NCI-H526 (cell line): ENCODE data around the gene PAXX.

Source experiments
- DNase-seq, 2 experiments: peaks; one replicate each; lab custom pipeline; 2025; lab: John Stamatoyannopoulos, UW

Gene PAXX

DNA sequence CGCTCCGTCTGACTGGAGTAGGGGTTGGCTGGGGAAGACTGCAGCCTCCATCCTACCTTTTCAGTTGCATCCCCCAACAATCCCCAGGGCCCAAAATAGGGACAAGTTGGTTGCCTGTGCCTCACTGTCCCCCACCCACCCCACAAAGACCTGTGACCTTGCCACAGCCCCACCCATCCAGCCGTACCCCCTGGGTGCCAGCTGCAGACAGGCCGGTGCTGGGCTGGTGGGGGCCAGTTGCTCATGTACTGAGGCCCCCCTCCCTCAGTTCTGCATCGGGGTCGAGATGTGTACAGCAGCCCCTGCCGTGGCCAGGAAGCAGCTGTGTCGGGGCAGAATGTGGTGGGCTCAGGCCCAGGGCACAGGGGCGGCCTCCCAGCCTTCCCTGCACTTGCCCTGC lies 9.1 kb upstream of the PAXX start:
- no peak for DNase-seq

DNA sequence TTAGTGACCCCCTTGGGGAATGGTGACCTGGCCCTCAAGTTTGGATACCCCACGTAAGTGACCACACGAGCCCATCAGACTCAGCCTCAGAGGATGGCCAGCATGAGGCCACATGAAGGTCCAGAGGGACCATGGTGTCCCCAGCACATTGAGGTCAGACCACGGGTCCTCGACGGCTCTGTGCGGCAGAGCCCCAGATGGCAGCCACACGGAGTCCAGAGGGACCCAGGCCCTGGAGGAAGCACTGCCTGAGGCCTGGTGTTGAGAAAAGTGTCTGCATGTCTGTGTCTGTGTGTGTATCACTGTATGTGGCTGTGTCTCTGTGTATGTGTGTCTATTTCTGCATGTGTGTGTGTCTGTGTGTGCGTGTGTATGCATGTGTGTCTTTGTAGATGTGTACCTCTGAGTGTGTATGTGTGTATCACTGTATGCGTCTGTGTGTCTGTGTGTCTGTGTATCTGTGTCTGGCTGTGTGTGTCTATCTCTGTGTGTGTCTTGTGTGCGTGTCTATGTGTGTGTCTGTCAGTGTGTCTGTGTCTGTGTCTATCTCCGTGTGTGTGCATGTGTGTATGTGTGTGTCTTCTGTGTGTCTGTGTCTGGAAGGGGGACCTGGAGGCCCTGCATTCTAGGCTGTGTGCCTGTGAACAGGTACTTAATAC lies 8.4 kb upstream of the PAXX start:
- DNase-seq, result no peak

DNA sequence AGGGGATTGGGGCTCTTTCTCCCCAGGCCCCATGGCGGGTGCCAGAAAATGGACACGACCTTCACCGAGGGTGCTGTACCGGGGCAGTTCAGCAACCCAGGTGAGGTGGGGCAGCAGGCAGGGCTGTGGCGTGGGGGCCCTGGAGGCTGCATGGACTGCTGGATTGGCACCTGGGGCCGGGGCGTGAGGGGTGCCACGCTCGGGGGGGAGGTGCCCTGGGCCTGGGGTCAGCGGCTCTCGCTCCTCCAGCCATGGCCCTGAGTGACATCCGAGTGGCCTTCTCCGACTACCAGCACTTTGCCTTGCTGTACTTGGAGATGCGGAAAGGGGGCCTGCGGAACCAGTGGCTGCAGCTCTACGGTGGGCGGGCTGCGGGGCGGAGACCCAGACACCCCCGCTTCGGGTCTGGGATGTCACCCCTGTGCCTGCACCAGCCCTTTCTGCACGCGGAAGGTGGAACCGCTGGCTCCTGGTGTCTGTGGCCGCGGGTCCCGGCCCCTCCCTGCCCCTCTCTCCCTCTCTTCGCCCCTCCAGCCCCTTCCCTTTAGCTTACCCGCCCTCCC lies 7.7 kb upstream of the PAXX start:
- DNase-seq, result no peak

DNA sequence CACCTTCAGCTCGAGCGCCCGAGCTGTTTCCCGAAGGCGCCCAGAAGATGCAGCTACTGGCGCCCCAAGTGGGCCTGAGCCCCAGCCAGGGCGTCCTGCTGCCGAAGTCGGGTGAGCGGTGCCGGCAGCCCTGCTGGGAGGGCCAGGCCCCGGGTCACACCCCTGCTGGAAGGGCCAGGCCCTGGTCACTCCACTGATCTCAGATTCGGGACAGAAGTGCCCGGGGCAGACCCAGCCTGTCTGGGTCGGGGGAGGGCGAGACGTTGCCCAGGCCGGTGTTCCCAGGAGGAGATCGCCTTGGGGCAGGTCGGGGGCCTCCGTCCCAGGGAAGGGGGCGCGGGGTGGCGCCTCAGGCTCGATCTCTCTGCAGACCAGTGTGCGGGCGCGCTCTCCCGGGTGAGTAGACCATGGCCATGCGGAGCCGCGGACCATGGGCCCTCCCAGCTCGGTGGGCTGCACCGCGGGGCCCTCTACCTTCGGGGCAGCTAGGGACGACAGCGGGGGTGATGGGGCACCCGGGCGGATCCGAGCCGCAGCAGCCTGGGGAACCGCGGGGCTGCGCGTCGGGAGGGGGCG lies 7.1 kb upstream of the PAXX start:
- no peak for DNase-seq

DNA sequence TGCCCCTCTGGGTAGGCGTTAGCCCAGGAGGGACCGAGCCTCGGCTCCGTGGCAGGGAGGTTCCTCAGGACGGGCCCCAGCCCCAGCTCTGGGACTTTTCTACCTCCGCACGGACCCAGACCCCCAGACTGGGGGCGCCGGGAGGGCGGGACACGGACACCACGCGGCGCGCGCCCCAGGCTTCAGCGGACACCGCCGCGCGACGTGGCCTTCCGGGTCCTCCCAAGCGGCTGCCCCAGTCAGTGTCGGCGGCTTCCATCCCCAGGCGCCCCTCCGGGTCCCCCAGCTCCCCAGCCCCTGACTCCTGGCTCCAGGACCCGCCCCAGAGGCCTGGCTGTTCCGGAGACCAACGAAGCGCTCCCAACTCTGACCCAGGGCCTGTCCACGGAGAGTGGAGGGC lies 6.4 kb upstream of the PAXX start:
- DNase-seq, result no peak

DNA sequence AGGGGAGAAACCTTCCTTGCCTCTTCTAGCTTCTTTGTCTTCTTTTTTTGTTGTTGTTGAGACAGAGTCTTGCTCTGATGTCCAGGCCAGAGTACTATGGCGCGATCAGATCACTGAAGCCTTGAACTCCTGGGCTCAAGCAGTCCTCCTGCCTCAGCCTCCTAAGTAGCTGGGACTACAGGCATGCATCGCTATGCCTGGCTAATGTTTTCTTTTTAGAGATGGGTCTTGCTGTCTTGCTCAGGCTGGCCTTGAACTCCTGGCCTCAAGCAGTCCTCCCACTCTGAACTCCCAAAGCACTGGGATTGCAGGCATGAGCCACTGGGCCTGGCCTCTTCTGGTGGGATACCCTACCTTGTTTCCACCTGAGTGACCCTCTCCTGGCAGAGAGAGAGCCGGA lies 3.4 kb upstream of the PAXX start:
- DNase-seq, result no peak

DNA sequence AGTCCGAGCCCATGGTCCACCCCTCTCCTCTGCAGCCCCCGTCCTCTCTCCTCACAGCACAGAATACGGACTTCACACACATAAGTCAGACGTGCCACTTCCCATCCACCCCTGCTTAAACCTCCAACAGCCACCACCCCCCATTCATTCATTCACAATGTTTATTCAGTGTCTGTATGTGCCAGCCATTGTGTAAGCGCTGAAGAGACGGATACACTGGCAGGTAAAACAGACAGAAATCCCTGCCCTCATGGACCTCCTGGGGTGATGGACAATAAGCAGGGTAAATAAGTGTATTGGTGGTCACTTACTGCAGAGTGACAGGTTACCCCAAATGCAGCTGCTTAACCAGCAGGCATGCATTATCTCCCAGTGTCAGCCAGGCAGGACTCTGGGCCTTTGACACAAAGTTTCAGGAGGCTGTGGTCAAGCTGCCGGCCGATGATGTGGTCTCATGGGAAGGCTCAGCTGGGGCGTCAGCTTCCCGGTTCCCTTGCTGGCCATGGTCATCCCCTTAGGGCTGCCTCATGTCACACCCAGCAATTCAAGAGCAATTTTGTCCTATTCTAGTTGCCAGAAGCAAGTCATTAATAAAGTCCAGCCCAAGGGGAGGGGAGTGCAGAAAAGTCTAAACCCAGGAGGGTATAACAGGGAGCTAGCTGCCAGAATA lies 1.8 kb upstream of the PAXX start:
- DNase-seq, result no peak

DNA sequence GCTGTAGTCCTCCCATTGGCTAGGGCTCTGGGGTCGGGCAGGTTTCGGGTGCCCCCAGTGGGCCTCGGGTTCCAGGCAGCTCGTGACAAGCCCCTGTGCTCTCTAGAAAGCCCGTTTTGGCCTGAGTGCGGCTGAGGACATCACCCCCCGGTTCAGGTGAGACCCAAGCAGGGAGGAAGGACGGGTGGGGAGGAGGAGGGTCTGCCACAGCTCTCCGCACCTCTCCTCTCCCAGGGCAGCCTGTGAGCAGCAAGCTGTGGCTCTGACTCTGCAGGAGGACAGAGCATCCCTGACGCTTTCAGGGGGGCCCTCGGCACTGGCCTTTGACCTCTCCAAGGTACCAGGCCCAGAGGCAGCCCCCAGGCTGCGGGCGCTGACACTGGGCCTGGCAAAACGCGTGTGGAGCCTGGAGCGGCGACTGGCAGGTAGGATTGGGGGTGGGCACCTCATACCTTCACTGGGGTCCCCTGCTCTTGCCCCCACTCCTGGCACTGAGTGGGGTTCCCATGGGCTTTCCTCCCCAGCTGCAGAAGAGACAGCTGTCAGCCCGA lies 672 bp downstream of the PAXX start:
- no peak for DNase-seq

DNA sequence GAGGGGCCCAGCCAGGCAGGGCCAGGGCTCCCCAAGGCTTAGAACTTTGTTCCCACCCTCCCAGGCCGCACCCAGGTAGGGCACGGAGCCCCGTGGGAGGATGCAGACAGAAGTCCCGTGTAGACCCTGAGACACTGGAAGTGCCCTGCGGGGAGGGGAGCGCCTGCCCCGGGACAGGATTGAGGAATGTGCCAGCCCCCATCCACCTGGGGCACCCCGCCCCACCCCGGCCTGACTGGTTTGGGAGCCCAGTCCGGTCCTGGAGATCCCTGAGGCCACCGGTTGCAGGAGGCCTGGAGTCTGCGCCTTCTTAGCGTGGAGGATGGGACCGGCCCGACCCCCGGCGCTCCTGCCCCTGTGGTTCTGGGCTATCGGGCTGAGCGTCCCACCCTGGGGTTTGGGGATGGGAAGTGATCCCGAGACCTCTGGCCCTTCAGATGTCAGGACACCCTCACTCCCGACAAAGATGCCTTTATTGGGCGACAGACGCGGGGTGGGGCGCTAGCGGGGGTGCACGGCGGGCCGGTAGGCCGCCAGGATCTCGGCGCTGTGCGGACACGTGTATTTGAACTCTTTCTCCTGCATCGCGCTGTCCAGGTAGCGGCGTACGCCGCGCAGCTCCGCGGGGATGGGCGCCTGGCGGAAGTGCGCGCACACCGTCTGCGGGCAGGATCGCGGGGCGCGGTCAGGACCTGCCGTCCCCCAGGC lies 2.1 kb downstream of the PAXX start:
- no peak for DNase-seq

DNA sequence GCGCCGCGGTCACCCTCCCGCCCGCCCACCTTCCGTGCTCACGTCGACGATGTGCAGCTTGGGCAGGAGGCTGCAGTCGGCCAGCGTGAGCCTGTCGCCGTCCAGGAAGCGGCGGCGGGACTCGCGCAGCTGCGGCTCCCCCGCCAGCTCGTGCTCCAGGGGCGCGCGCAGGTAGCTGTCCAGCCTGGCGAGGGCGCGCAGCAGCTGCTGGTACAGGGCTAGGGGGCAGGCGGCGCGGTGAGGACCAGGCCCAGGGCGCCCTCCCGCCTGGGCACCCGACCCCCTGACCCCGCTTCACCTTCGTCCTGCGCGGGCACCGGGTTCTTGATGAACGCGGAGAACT lies 2.6 kb downstream of the PAXX start:
- no peak for DNase-seq

DNA sequence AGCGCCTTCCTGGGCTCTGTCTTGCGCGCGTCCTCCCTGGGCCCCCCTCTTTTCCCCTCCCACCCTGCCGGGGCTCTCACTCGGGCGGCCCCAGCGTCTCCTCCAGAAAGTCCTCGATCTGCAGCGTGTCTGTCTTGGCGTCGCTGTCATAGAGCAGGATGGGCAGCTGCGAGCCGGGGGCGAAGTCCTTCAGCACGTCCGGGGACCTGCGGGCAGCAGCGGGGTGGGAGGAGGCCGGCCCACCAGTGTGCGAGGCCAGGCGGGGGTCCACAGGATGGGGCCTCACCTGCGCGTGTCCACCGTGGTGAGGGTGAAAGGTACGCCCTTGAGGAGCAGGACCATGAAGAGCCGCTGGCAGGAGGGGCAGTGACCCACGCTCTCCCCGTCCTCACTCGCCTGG lies 3.1 kb downstream of the PAXX start:
- DNase-seq, result no peak

DNA sequence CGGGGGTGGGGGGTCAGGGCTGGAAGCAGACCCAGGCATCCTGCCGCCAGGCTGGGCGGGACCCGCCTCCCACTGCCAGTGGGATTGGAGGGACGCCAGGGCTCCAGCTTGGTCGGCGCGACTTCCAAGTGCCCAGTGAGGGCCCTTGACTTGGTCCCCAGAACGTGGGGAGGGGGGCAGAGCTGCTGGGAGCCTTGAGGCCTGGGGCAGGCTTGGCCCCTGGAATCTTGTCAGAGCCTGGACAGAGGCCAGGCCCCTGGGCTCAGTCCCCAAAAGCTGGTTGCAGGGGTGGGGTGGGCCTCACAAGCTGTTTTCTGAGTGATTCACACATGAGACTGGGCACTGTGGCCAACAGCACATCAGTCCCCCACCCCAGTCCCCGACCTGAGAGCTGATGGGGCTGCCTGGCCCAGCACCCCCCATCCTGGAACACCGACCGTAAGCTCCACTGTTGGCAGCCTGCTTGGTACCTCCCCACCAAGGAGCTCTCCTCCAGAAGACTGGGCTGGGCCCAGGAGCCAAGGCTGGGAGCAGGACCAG lies 3.6 kb downstream of the PAXX start:
- DNase-seq, result no peak

DNA sequence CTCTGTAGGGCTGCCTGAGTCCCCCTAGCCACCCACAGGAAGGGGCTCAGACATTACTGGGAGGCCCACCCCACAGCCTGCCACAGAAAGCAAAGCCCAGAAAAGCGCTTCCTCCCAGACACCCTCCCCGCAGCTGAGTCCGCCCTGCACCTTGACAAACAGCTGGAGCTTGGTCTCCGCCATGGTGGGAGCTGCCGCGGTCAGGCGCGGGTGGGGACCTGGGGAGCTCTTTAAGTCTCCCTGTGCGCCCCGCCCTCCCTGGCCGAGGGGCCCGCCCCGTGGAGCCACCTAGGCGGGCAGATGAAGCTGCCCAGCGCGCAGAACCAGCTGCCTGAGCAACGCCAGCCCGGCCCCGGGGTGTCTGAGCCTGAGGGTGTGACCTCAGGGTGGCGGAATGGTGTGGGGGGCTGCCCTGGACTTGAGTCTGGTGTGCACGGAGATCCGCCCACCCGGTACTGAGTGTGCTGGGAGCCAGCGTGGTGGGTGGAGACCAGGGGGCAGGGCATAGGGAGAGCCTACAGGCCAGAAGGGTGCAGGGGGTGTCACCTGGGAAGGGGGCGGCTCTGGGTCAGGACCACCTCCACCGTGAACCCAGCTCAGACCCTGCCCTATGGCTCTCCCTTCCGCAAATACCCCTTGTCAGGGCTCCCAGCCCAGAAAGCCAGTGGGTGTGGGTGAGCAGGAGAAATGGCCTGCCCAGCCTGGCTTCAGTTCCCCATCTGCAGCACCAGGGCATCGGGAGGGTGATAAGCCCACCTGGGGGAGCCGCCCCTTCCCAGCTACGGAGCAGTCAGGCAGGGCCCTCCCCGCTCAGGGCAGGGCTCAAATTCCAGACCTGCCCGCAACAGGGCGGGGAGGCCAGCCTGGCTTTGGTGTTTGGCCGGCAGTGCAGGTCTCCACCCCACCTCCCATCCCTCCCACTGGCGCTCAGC lies 4.4 kb downstream of the PAXX start, which contains the start of gene CLIC3:
Gene CLIC3 (minus strand): TSS at position 208 of the 932 bp plus-strand sequence. CDS start 25 bp downstream, at position 183.
- peak in 1 of 2 experiments; percentile 23 for DNase-seq

DNA sequence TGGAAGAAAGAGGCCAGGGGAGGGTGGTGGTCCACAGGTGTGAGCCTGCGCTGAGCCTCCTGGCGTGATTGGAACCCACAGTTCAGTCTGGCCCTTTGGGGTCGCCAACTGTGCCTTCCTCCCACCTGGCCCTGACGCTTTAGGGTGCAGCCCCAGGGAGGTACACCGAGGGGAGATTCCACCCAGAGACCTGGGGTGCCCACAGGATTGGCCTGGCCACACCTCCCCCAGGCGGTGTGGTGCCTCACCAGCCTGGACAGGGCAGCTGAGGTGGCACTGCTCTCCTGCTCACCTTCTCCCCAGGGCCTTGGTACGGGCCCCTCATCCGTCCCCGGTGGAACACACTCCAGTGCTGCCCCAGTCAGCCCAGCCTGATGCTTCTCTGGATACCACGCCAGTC lies 5.1 kb downstream of the PAXX start:
- no peak for DNase-seq

DNA sequence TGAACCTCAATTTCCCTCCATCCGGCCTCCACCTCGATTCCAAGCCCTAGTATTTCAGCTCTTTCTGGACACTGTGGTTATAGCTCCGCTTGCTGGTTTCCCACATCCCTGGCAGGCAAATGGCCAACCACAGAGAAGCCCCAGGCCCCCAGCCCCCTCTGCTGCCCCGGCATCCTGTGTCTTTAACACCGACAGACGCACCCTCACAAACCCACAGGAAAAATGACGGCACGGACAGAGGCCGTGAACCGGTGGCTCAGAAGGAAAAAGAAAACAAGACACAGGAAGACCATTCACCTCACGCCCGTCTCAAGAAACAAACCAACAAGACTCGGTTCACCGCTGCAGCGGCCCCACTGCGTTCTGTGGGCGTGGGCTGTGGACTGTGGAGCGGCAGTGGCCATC lies 5.6 kb downstream of the PAXX start:
- DNase-seq, result no peak

DNA sequence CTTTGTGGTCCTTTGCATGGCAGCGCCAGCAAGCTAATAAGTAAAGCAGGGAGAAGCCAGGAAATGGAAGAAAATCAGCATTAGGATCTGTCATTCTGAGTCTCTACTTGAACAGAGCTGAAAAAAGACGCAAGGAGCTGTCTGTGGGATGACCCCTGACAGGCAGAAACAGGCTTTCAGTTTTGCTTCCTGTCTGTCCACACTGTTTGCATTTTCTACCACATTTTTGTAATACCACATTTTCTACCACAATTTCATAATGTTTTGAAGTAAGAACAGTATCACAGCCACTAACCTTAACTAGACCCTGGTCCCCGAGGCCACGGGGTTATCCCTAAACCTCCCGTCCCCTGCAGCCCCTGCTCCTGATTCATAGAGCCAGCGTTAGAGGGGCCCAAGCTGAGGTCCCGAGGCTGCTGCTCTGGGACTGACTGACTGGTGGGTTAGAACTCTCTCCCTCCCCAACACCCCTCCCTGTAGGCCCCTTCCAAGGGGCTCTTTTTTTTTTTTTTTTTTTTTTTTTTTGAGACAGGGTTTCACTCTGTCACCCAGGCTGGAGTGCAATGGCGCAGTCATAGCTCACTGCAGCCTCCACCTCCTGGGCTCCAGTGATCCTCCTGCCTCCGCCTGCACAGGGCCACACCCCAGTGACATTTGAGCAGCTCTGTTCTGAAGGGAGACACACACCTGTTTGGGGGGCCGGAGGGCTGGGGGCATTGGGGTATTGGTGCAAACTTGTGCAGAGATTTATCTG lies 8.1 kb downstream of the PAXX start:
- DNase-seq, result no peak

DNA sequence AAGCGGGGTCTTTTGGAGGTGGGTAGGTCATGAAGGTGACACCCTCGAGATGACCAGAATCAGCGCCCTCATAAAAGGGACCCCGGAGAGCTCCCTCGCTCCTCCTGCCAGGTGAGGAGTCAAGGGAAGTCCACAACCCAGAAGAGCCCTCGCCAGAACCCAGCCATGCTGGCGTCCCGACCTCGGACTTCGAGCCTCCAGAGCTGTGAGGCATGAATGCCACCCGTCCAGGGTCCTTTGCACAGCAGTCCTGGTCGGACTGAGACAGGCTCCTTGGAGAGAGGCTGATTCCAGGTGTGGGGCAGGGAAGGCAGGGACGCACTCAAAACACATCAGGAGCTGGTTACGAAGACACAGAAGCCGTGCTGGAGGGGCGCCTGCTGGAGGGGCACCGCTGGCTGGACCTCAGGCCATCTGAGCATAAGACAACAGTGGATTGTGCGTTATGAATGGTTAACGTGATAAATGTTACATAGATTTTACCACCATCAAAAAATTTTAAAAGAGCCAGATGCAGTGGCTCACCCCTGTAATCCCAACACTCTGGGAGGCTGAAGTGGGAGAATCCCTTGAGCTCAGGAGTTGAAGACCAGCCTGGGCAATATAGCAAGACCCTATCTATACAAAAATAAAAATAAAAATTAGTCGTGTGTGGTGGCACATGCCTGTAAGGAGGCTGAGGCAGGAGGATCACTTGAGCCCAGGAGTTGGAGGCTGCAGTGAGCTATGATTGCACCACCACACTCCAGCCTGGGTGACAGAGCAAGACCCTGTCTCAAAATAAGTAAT lies 9.8 kb downstream of the PAXX start:
- DNase-seq, result no peak

DNA sequence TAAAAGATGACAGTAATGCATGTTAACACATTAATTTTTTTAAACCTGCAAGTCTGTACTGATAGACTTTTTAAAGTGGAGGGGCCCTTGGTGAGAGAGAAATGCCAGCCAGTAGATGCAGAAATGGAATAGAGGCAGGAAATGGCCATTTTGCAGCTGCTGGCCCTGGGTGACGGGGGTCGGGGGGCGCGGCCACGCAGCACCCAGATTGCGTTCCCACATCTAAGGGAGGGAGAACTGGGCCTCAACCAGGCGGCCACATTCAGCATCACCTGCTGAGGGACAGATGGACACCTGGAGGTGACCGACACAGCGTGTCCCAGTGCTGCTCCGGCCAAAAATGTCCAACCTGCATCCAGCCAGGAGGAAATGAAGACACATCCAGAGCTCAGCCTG lies 10.4 kb downstream of the PAXX start:
- no peak for DNase-seq

DNA sequence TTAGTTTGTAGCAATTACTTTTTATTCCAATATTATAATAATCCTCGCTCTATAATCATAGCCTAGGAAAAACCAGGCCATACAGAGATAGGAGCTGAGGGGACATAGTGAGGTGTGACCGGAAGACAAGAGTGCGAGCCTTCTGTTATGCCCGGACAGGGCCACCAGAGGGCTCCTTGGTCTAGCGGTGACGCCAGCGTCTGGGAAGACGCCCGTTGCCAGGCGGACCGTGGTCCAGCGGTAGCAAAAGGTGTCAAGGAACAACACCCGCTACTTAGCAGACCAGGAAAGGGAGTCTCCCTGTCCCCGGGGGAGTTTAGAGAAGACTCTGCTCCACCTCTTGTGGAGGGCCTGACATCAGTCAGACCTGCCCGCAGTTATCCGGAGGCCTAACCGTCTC lies 12.1 kb downstream of the PAXX start:
- peak in 1 of 2 experiments; percentile 22 for DNase-seq
